M059J (cell line): Measurements from ENCODE around the gene RPL32. TPM values are rescaled to one million over a fixed set of nuclear protein-coding genes. Genes with fewer than 3 reads are reported as not detected.
"Not testable (repeated sequence)": the region's sequence is repeated elsewhere in the genome, so short reads cannot be mapped to it uniquely, and the experiment has no call there.

Experiments
- DNase-seq: peaks from one replicate; pipeline ENCODE4 v3.0.0-alpha.2; 2012; ENCODE audit warnings: low read depth
- total RNA-seq: library from RNA; depleted of rRNA; stranded (reverse); fragments of >200 nt; shearing (Covaris generic); gene quantifications from 2 replicates; pipeline ENCODE4 v1.2.3, GENCODE V29; 2014; rRNA removed

Gene RPL32
- total RNA-seq, result 490 and 706 TPM in 2 replicates

GRCh38 chr3:12841149-12841969 lies at the start of gene RPL32:
TSS of gene RPL32 (minus strand) at chr3:12841565. CDS start at chr3:12840237, 1,328 bp downstream.
- DNase-seq, result peak; percentile 86

DNA sequence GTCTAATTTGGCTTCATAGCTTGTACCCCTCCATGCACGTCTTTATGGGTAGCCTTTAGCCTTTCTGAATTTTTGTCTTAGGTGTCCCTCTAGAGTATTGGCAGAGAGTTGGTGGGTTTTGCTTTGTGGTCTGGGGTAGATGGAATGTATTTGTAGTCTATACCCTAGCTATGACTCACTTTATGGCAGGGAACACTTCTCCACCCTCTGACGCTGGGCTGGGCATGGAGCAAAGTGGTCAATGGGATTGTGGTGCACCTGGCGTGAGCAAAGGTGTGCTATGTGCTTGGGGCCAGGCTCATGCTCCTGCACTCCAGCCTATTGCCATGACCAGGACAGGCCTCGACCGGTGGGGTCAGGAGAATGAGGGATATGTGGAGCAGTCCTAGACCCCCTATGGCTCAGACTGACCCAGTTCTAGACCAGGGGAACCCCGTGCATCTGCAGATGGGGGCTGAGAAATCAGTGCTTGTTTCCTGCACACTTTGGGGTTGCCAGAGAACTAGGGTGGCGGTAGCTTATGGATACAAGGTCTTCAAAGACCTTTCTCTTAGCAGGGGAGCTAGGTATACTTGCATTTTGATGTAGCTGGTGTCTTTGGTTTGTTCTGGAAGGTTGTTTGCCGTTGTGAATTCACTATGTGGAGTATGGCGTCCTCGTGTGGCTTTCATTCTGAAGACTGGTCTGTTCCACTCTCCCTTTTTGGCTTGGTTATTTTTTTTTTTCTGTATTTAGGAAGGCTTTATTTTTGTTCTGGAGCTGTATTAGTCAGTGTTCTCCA lies 49.4 kb upstream of the RPL32 start:
- DNase-seq, result no peak

DNA sequence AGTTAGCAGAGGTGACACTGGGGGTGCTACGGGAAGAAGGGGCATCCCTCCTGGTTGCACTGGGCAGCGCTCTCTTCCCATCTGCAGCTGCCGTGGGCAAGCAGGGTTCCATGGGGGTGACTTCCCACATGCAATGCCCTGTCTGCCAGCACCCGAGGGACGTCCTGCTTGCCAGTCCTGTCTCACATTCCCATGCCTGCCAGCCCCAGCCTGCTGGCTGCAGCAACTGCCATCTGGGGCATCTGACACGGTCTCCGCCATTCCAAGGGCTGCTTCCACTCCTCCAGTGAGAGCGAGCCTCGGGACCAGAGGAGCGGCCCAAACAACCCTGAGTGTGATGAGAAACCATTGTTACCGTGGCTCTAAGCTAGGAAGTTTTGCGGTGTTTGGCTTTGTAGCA lies 45.4 kb upstream of the RPL32 start:
- no peak for DNase-seq

- DNase-seq, result no peak
Observed at GRCh38 chr3:12886106-12886679, 44.8 kb upstream of the RPL32 start.

DNA sequence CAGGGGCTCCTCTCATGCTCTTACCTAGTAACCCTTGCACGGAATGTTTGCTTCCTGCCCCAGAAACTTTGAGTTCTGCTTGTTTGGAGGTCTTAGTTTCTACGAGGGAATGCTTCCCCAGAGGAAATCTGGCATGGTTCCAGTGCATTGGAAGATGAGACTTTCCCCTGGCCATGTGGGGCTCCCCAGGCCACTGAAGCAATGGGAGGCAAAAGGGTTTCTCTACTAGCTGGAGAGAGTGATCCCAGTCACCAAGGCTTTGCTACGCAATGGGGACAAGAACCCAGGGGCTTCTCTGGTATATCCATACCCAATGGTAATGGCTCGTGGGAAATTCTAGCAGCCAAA lies 44.2 kb upstream of the RPL32 start:
- DNase-seq, result no peak

DNA sequence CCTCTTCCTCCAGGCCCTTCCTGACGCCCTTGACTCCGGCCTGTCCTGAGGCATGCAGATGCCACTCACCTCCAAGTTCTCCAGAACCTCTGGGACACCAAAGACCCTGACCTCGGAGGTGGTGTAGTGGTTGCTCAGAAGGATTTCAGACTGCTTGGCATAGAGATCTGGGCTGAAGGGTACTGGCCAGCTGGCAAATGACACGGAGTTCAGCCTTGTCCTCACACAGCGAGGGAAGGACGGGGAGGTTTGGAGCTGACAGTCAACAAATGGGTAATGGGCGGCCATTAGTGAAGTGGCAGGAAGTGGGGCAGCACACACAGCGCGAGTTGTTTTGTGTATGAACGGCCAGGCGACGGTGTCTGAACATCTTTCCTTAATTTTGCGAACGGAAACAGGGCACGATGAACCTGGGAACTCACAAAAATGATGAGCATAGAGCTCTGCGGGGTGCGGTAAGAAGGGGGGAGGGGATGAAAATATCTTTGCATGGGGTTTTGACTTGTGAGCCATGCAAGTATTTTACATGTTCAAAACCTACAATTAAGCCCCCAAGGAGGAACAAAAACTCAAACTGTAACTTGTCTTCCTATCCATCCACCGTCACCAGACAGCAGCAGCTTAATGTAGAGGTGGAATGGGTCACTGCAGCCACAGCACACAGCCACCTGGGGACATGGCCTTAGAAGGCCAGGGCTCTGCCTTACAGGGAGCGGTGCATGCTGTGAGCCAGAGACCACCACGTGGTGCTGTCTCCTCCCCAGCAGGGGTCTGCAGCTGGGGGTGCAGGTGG lies 43.6 kb upstream of the RPL32 start:
- DNase-seq, result no peak

DNA sequence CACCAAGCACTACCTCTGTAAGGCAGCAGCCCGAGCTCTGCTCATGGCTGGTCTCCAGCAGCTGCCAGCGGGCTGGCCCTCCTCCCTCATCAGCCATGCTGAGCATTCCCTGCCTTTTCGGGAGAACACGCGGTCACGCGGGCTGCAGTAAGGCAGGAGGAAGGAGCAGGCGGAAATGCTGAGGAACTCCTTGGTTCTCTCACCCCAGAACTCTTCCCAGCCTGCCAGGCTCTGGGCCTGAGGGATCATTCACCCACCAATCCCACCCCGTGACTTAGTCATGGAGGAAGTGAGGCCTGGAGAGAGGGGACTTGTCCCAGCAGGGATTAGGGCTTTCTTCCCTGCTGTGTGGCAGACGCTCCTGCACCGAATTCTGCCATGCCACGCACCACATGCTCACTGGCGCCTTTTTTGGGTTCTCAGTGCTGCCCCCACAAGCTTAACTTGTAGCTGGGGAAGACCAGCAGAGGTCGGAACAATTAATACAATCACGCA lies 42.9 kb upstream of the RPL32 start:
- no peak for DNase-seq

DNA sequence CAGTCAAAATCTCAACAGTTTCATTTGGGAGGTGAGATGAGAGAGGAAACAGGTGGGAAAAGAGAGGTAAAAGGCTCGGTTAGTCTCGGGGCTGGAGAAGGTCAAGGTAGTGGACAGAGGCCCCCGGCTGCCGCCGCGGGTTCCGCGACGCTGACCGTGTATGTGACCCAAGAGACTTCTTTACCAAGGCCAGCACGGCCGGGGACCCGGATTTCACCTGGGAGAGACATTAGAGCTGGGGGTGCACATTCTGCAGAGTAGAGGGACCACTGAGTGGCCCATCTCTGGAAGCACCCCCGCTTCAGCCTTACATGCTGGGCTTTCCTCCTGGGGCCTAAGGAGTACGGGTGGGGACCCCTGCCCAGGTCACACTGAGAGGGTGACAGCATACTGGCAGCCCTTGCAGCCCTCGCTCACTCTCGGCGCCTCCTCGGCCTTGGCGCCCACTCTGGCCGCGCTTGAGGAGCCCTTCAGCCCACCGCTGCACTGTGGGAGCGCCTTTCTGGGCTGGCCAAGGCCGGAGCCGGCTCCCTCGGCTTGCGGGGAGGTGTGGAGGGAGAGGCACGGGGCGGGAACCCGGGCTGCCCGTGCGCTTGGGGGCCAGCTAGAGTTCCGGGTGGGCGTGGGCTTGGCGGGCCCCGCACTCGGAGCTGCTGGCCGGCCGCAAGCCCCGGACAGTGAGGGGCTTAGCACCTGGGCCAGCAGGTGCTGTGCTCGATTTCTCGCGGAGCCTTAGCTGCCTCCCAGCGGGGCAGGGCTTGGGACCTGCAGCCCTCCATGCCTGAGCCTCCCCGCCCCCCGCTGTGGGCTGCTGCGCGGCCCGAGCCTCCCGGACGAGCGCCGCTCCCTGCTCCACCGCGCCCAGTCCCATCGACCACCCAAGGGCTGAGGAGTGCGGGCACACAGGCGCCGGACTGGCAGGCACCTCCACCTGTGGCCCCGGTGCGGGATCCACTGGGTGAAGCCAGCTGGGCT lies 41.3 kb upstream of the RPL32 start:
- no peak for DNase-seq

- DNase-seq, result not testable (repeated sequence)
Observed at GRCh38 chr3:12881858-12882257, 40.5 kb upstream of the RPL32 start.

DNA sequence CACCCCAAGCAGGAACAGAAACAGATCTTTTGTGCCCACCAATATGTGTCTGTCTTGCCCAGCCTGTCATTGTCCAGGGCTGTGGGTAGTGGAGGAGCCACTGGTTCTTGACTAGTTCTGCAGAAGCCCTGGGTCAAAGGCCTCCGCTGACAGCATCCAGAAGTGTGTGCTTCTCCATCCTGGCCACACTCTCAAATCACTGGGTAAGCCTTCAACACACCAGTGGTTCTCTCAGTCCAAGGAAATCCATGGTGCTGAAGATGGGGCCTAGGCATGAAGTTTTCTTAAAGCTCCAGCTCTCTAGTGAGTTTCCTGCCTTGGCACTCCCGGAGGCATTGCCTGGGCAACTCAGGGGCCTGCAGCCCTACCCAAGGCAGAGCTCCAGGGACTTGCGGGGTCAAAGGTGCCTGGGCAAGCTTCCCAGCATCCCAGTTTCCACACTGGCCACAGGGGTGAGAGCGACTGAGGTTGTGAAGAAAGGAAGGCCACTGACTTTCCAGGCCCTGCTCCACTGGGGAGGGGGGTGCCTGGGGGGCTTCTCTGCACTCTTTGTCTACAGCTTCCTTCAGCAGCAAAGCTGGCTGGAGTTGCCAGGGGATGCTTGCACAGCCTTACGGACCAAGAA lies 37.9 kb upstream of the RPL32 start:
- DNase-seq, result no peak

DNA sequence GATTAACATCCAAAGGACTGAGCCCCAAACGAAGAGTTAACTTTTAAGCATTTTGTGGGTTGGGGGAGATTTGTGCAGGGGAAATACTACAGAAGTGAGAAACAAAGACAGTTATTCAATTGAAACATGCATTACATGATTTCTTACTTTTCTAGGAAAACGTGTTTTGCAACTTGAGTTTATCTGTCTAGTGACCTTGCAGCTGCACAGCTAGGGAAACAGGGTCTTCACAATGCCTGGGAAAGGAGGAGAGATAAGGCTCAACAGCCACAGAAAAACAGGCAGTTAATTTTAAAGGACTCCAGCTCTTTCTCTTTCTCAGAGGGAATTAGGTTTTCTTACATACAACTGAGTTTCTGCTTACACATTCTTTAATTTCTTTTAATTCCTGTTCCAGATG lies 37.4 kb upstream of the RPL32 start:
- not testable (repeated sequence) for DNase-seq

DNA sequence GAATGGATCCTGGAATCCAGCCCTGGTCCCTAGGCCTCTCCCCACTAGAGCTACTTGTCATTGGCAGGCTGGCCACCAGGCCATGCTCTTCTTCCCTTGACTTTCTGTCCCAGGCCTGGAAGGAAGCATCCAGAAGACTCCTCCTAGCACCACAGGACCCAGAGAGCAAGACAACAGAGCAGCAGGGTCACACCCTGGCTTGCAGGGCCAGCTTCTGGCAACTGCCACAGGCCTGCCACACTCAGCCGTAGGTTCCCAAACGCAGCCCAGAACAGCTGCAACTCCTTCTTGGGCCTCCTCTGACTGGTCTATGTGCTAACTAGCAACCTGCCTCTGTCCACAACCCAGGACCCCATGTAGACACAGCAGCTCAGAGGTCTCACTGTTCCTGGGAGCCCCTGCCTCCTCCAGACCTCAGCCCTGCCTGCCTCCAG lies 36.8 kb upstream of the RPL32 start:
- no peak for DNase-seq

- DNase-seq, result no peak
Observed at GRCh38 chr3:12877040-12877439, 35.7 kb upstream of the RPL32 start.

GRCh38 chr3:12875857-12876836 lies 34.8 kb upstream of the RPL32 start:
- DNase-seq, result no peak

- DNase-seq, result no peak
Observed at GRCh38 chr3:12871404-12871983, 30.1 kb upstream of the RPL32 start.

GRCh38 chr3:12870942-12871341 lies 29.6 kb upstream of the RPL32 start:
- DNase-seq, result peak; percentile 75

- DNase-seq, result no peak
Observed at GRCh38 chr3:12869035-12869621, 27.8 kb upstream of the RPL32 start.
